Fibroblast of skin of scalp (primary cell): ENCODE data around the gene ZEB2.
A peak's percentile ranks its signal among the peaks of the same experiment; 100 is the strongest.
"Not testable (repeated sequence)": the region's sequence is repeated elsewhere in the genome, so short reads cannot be mapped to it uniquely, and the experiment has no call there.

Experiments
- DNase-seq: peaks from one replicate; pipeline ENCODE4 v3.0.0-alpha.2; 2013

ZEB2 gene

GRCh38 chr2:144377914-144378313 is 142.0 kb downstream of the ZEB2 start:
- no peak for DNase-seq

- DNase-seq: peak; percentile 83
Observed at GRCh38 chr2:144376926-144377325, 143.0 kb downstream of the ZEB2 start.

GRCh38 chr2:144376460-144376859 is 143.5 kb downstream of the ZEB2 start:
- no peak for DNase-seq

GRCh38 chr2:144374163-144374661 is 145.7 kb downstream of the ZEB2 start:
- no peak for DNase-seq

- no peak for DNase-seq
Observed at GRCh38 chr2:144372410-144373080, 147.4 kb downstream of the ZEB2 start.

- DNase-seq: no peak
Observed at GRCh38 chr2:144370937-144371584, 148.9 kb downstream of the ZEB2 start.

GRCh38 chr2:144369416-144369815 is 150.5 kb downstream of the ZEB2 start:
- no peak for DNase-seq

- no peak for DNase-seq
Observed at GRCh38 chr2:144366825-144367429, 153.0 kb downstream of the ZEB2 start.

GRCh38 chr2:144364944-144365738 is 154.8 kb downstream of the ZEB2 start:
- DNase-seq: peak; percentile 90

- DNase-seq: not testable (repeated sequence)
Observed at GRCh38 chr2:144364247-144364646, 155.7 kb downstream of the ZEB2 start.

GRCh38 chr2:144362401-144362800 is 157.5 kb downstream of the ZEB2 start:
- DNase-seq: peak; percentile 80

- DNase-seq: no peak
Observed at GRCh38 chr2:144361742-144362141, 158.2 kb downstream of the ZEB2 start.

- DNase-seq: no peak
Observed at GRCh38 chr2:144359684-144360083, 160.2 kb downstream of the ZEB2 start.

- DNase-seq: peak; percentile 62
Observed at GRCh38 chr2:144358979-144359541, 160.9 kb downstream of the ZEB2 start.

GRCh38 chr2:144358374-144358964 is 161.4 kb downstream of the ZEB2 start:
- no peak for DNase-seq

- peak; percentile 96 for DNase-seq
Observed at GRCh38 chr2:144357623-144358373, 162.1 kb downstream of the ZEB2 start.

GRCh38 chr2:144356402-144356801 is 163.5 kb downstream of the ZEB2 start:
- no peak for DNase-seq

GRCh38 chr2:144354953-144355352 is 165.0 kb downstream of the ZEB2 start:
- no peak for DNase-seq

GRCh38 chr2:144351687-144352086 is 168.2 kb downstream of the ZEB2 start:
- peak; percentile 63 for DNase-seq

- no peak for DNase-seq
Observed at GRCh38 chr2:144350151-144350802, 169.6 kb downstream of the ZEB2 start.

GRCh38 chr2:144349674-144350073 is 170.2 kb downstream of the ZEB2 start:
- DNase-seq: no peak
